Measurements from ENCODE around the gene AIFM3. TPM values are rescaled to one million over a fixed set of nuclear protein-coding genes. Genes with fewer than 3 reads are reported as not detected.

AIFM3 gene
- total RNA-seq, 4 donors from 2014 or later: 112 to 150 (median 126) TPM

DNA sequence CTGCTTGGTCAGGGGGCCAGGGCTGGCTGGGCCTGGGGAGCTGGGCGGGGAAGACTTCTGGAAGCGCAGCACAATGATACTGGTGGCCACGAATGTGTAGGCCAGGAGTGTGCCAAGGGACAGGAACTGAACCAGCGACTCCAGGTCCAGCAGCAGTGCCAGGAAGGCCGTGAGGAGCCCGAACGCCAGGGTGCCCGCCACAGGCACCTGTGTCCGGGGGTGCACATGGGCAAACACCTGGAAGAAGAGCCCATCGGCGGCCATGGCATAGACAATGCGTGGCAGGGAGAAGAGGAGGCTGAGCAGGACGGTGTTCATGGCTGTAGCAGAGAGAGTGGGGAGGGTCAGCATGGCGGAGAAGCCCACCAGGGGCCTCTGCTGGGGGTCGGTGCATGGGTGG, 63.0 kb downstream of the AIFM3 start:
- in situ Hi-C loops (cut with MboI; ENCODE audit: low pct_ligation_motif_present in 1 of 4, low pct_unique_long_range_greater_than_20kb in 1 of 4, low sequenced_read_pairs in 3 of 4) (no loop called here), intact Hi-C loops (cut with DNase I; ENCODE audit: low total_unique reads) (no loop called here)
- no peak for DNase-seq
- Histone ChIP-seq H3K27me3 (peaks cover 25% of the 10 kb centered on the region), H3K36me3 (no peaks in the 10 kb centered on the region), H3K4me3 (no peak overlapping the region), H3K4me1 (peaks cover 7 to 9% (median 7%) of the 10 kb centered on the region in 4 donors), H3K9me3 (no peaks in the 10 kb centered on the region), H3K27ac (no peak overlapping the region)
- TF ChIP-seq POLR2AphosphoS5 (IDR thresholded peaks at IDR 0.05): no peak
- no peak for TF ChIP-seq EP300 (IDR thresholded peaks at IDR 0.05; ENCODE audit: low read depth)
- TF ChIP-seq, protein P1, sequence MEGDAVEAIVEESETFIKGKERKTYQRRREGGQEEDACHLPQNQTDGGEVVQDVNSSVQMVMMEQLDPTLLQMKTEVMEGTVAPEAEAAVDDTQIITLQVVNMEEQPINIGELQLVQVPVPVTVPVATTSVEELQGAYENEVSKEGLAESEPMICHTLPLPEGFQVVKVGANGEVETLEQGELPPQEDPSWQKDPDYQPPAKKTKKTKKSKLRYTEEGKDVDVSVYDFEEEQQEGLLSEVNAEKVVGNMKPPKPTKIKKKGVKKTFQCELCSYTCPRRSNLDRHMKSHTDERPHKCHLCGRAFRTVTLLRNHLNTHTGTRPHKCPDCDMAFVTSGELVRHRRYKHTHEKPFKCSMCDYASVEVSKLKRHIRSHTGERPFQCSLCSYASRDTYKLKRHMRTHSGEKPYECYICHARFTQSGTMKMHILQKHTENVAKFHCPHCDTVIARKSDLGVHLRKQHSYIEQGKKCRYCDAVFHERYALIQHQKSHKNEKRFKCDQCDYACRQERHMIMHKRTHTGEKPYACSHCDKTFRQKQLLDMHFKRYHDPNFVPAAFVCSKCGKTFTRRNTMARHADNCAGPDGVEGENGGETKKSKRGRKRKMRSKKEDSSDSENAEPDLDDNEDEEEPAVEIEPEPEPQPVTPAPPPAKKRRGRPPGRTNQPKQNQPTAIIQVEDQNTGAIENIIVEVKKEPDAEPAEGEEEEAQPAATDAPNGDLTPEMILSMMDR (IDR thresholded peaks at IDR 0.05): no peak
- no peak for TF ChIP-seq POLR2A (IDR thresholded peaks at IDR 0.05)
- WGBS, 2 donors (ENCODE audit: low coverage in 1 of 2): 84% methylated on average over 11 to 15 of the region's 15 CpGs

Other genes starting within 250 kb of the AIFM3 start
- not detected for gene SERPIND1, start 193.1 kb upstream of the AIFM3 start, total RNA-seq
- gene PI4KA, start 108.4 kb upstream of the AIFM3 start, total RNA-seq: 100 to 1,000 TPM in 2 of 4 donors, 10 to 100 TPM in 2; 90.8 to 126 (median 109) TPM
- gene SNAP29, start 108.2 kb upstream of the AIFM3 start, total RNA-seq: 10 to 100 TPM in 3 of 4 donors, 1 to 10 TPM in 1; 8.0 to 25.5 (median 20.3) TPM
- gene CRKL, start 49.8 kb upstream of the AIFM3 start, total RNA-seq: 10 to 100 TPM; 37.0 to 56.7 (median 48.6) TPM
- 10 to 100 TPM; 40.2 to 90.5 (median 59.3) TPM for gene LZTR1, start 15.0 kb downstream of the AIFM3 start, total RNA-seq
- 10 to 100 TPM; 27.0 to 51.5 (median 32.7) TPM for gene THAP7, start 34.9 kb downstream of the AIFM3 start, total RNA-seq
- gene P2RX6, start 47.9 kb downstream of the AIFM3 start, total RNA-seq: 1 to 10 TPM in 1 of 4 donors, under 1 TPM in 2, not detected in 1; 0.40 to 1.7 (median 0.82) TPM
- 1 to 10 TPM in 1 of 4 donors, under 1 TPM in 1, not detected in 2; 0.64 to 4.1 TPM for gene SLC7A4, start 65.3 kb downstream of the AIFM3 start, total RNA-seq
- gene LRRC74B, start 78.7 kb downstream of the AIFM3 start, total RNA-seq: not detected

Data from transverse colon (tissue), 4 donors.